ENCODE data around the gene FAM120C.

- TF ChIP-seq CTCF (IDR thresholded peaks at IDR 0.05; ENCODE audit: insufficient read depth, low read length) = no peak
- TF ChIP-seq POLR2AphosphoS5 (IDR thresholded peaks at IDR 0.05; ENCODE audit: low read depth) = no peak
- no peak for TF ChIP-seq REST (IDR thresholded peaks at IDR 0.05; ENCODE audit: insufficient replicate concordance, low read depth)
- no peak for TF ChIP-seq GABPA (IDR thresholded peaks at IDR 0.05; ENCODE audit: low read depth)
- no peak for TF ChIP-seq SPI1 (IDR thresholded peaks at IDR 0.05; ENCODE audit: borderline replicate concordance, low read depth)
Observed at GRCh38 chrX:54043056-54043455, 140.0 kb downstream of the FAM120C start.
